ENCODE measurements around the gene FSD1L. TPM values are rescaled to one million over a fixed set of nuclear protein-coding genes. Genes with fewer than 3 reads are reported as not detected.

FSD1L gene
- 5.2 and 5.3 TPM in 2 replicates for total RNA-seq

DNA sequence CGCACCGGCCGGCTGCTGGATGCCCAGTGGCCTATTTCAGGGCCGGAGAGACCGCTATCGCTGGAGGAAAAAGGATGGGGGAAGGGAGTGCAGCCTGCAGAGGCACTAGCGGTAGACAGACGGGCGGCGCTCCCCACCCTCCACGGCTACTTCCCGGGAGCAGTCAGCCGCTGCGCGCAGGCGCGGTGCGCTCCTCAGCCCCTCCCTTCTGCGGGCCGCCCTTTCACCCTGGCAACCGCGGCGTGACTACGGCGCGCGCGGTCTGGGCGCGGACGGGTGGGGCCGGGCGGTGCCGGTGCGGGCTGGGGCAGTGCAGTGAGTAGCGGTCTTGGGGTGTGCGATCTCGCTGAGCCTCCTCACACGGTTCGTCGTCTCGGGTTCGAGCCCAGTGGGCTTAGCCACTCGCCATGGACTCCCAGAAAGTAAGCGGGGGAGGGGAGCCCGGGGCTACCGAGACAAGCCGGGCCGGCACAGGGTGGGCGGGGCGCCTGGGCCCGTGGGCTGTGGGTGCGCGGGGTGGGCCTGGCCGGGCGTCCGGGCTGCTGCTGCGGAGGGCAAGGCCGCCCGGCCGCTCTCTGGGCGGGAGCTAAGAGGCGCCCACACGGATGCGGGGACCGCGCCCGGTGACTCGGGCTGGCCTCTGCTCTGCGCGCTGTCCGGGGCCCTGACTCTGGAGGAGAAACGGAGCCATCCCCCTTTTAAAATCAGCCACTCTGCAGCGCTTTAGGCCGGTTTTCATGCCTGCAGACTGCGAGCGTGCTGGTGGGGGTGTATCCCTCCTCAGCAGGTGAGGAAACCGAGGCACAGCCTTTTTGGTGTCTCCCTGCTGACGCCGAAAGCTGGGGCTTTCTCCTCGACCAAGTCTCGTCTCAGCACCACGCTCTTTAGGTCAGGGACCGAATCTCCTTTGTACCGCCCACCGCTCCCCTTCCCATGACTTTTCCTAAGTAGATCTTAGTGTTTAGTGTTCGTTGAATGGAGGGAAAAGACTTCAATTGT is at the start of gene FSD1L:
Gene FSD1L, plus strand, starts transcription at position 221 of the 999 bp plus-strand sequence. Its CDS starts 187 bp downstream, at position 408.
- intact Hi-C loops (cut with micrococcal nuclease): loop anchor here (1.0 to 5.0 kb wide), 9 partner anchors 43 to 1834 kb away; partner anchors contain the start of genes FKTN, RAD23B, SLC44A1 and SMC2

DNA sequence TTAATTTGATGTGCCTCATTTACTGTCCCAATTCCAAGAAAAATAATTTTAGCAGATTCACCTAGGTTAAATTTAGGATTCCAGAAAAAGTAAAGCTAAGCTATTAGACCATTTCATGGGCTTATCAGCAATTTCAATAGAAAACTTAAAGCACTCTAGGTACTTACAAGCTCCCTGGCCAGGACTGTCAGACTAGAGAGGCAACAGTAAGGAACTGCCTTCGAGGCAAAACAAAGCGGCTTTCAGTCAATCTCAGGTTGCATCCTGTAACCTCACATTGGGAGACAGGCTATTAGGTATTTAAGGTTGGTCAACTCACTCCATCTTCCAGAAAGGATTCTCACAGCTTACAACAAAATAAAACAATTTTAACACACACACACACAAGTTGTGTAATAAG is 48.7 kb upstream of the FSD1L start:
- intact Hi-C loops (cut with micrococcal nuclease): no loop called here

DNA sequence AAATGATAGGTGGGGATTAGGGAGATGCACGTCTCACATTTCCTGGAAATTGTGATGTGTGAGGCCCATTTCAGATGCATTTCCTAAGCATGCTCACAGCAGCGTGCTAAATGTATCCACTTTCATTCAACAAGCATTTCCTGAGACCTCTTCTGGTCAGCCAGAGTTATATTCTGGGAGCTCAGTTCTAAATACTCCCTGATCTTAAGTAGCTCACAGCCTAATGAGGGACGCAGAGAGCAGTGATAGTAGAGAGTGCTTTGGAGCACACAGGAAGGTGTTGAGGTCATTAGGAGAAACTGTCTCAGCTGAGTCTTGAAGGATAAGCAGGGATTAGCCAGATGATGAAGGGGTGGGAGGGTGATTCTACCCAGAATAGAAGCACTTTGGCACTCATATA is 46.2 kb upstream of the FSD1L start:
- intact Hi-C loops (cut with micrococcal nuclease): no loop called here

DNA sequence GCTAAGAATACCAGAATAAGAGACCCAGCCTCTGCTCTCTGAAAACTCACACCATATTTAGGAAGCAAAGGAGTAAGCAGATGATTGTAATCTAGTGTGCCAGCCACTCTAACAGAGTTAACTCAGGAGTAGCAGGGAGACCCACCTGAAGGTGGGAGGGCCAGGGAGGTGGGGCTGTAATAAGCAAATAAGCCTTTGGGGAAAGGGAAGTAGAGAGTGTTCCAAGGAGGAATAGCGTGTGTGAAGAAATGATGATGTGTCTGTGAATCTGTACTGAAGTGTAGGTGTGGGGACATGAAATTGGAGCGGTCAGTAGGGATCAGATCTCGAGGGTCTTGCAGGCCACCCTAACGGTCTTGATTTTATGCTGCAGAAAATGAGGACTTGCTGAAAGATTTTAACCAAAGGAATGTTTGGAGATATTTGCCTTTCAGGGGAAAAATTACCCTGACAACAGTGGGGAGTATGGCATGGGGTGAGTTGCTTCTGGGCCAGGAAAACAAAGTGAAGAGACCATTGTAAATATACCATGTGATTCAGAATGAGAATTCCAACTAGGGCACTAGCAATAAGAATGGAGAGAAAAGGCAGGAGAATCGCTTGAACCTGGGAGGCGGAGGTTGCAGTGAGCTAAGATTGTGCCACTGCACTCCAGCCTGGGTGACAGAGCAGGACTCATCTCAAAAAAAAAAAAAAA is 44.1 kb upstream of the FSD1L start:
- intact Hi-C loops (cut with micrococcal nuclease): no loop called here

DNA sequence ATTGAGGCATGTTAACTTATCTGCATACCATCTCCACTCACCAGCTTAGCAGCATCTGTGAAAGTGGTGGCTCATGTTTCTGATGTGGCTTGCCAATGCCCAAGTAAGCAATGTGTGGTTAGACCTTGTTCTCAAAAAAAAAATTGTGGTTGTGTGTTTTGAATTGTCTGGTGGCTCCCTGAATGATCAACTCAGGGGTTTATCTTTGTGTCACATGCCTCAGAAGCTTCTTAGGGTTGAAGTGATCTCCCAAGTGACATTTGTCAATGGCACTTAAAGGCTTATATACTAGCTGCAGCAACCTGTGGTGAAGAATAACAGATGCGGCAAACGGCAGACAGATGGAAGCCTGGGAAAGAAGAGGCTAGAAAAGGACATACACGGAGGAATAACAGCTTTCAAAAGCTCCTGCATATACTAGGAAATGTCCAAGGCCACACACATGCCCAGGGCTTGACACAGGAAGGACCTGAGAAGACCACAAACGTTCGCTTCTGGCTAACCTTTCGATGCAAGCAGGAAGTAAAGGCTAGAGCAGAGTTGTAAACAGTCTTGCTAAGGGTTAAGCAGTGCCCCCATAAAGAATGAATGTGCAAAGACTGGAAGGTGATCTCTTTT is 42.2 kb upstream of the FSD1L start:
- intact Hi-C loops (cut with micrococcal nuclease): loop anchor here (1.0 to 5.0 kb wide), 9 partner anchors 10 to 658 kb away; partner anchors contain the start of genes FSD1L, NIPSNAP3A and NIPSNAP3B

DNA sequence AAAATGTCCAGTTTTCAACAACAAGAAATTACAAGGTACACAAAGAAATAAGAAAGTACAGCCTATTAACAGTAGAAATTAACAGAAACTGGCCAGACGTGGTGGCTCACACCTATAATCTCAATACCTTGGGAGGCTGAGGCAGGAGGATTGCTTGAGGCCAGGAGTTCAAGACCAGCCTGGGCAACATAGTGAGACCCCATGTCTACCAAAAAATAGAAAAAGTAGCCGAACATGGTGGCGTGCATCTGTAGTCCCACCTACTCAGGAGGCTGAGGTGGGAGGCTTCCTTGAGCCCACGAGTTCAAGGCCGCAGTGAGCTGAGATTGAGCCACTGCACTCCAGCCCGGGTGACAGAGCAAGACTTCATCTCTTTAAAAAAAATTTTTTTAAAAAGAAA is 41.5 kb upstream of the FSD1L start:
- intact Hi-C loops (cut with micrococcal nuclease): loop anchor here (5.0 kb wide), 1 partner anchor 644 kb away; the partner anchor contains the start of gene NIPSNAP3B

DNA sequence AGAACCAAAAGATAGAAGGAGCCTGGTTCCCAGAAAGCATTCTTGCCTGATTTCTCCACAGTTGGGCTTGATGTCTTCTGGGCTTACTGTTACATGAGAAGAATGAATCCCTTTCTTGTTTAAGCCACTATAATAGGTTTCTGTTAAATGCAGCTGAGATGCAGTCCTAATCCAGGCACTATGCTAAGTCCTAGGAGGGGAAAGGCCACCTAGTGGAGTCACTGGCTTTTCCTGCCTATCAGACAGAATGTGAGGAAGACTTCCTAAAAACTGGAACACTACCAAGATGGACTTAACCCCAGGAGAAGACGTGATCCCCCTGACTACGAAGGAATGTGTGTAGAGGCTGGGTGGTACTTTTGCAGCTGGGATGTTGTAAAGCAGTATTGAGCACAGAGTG is 34.3 kb upstream of the FSD1L start:
- intact Hi-C loops (cut with micrococcal nuclease): loop anchor here (10.0 kb wide), 1 partner anchor 1319 kb away; the partner anchor contains the start of gene SMC2

DNA sequence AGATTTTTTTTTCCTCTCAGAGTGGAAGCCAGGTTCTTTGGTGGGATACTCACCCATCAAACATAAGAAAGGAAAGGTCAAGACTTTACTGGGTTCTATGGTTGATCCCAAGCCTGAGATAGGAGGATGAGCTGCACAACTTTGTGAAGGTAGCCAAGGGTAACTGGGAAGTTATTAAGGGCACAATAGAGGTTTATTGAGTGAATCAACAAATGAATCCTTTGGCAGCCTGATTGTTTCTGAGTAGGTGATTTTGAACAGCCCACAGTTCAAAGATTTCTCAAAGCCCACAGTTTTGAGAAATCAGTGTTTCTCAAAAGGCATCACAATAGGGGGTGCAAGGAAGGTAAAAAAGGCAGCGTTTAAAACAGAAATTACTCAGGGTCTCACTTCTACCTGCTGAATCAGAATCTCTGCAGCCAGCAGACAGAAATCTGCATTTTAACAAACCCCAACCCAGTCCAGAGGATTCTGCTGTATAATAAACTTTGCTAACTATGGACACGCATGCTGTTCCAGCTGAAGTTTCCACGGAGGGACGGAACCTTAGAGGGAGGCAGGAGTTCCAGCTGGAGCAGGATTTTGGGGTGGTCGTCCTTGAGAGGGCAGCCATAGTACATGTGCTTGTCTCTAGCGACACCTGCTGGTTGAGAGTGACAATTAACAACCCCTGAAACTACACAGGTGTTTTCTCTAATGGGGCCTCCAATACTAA is 32.7 kb upstream of the FSD1L start:
- intact Hi-C loops (cut with micrococcal nuclease): loop anchor here (1.0 to 10.0 kb wide), 10 partner anchors 10 to 1320 kb away; partner anchors contain the start of genes NIPSNAP3A, SLC44A1 and SMC2

DNA sequence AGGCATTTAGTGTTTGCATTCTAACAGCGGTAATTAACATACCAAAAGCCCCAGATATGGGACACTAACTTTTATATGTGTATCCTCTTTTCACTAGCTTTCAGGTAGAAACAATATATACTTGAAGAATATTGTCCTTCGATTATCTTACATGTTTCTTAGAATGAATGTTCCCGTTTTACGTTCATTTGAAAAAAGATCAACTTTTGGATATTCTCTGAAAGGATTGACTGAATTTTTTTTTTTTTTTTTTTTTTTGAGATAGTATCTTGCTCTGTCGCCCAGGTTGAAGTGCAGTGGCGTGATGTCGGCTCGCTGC is 32.2 kb upstream of the FSD1L start:
- intact Hi-C loops (cut with micrococcal nuclease): loop anchor here (1.0 to 10.0 kb wide), 10 partner anchors 10 to 1321 kb away; partner anchors contain the start of genes NIPSNAP3A, SLC44A1 and SMC2

DNA sequence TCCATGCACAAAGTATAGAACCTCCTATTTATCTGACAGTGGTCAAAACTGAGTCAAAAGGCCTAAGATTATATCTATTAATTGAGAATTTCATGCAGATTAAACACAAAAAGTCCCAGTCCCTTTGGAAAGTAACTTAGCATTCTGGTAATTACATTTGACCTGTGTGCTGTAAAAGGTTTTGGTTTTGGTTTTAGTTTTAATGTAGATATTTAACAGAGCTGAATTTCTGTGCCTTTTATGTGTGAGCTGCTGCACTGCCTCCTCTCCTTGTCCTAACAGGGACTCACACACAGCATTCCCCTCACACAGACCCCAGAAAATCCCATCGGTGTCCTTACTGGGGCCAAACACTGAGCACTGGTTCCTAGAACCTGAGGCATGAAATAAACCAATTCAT is 31.0 kb upstream of the FSD1L start:
- intact Hi-C loops (cut with micrococcal nuclease): loop anchor here (10.0 kb wide), 1 partner anchor 1322 kb away; the partner anchor contains the start of gene SMC2

DNA sequence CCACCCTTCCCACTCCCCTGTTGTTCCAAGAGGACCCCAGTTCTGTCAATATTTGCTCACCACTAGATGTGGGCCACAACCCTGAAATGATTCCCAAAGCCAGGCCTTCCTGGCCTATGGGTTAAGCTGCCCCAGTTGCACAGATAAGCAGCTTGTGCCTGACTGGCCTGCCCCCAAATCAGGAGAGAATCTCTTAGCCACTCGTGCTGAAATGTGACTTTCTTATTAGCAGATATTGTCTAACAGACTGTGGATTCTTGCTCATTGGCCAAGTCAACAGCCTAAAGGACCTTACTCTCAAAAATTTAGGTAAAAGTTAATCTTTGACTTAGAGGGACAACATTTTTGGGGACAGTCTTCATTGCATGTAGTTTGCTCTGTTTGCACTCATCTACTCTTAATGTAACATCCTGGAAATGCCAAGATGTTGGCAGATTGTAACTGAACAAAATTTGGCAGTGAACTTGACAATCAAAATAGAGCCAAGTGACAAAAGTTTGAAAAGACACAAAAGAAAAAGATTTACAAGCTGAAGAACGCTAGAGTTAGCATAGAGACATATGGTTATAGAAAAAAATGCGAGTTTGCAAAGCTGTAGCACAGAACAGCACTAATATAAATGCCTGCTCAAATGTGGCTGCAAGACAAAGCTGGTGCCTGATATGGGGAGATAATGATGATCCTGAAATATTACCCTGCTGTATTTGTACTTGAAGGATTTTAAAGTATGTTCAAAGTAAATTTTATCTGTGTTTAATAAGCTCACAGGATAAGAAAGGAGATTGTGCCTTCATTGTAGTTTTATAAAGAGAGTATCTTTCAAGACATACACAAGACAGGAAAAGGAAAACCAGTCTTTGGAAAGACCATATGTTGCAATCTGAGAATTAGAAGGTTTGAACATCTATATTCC is 29.0 kb upstream of the FSD1L start:
- intact Hi-C loops (cut with micrococcal nuclease): loop anchor here (10.0 kb wide), 1 partner anchor 1324 kb away; the partner anchor contains the start of gene SMC2

DNA sequence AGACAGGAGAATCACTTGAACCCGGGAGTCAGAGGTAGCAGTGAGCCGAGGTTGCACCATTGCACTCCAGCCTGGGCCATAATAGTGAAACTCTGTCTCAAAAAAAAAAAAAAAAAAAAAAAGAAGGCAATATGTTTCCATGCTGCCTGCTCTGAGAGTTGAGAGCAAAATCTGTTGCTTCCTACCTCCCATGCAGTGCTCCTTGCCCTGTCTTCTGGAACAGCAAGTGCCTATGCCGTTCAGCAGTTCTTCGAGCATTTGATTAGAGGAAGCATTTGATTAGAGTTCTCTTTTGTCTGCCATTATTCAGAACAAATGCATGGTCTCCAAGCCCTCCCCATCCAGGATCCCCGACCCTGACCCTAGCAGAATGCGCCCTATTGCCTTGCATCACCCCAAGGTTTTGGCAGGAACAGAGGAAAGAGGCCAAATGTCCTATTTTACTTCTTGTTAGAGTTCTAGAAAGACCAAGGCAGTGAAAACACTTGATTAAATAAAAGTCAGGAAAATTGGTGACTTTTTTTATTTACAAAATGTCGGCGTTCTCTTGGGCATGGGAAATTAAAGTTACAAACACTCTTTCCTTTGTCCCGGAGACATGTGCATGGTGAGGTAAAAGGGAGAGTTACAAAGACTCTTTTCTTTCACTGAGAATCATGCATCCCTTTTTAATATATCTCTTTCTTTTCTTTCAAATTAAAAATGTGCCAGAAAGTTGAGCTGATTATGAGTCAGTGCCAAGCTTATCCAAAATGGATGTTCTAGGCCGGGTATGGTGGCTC is 27.8 kb upstream of the FSD1L start:
- intact Hi-C loops (cut with micrococcal nuclease): loop anchor here (10.0 kb wide), 1 partner anchor 1325 kb away; the partner anchor contains the start of gene SMC2

DNA sequence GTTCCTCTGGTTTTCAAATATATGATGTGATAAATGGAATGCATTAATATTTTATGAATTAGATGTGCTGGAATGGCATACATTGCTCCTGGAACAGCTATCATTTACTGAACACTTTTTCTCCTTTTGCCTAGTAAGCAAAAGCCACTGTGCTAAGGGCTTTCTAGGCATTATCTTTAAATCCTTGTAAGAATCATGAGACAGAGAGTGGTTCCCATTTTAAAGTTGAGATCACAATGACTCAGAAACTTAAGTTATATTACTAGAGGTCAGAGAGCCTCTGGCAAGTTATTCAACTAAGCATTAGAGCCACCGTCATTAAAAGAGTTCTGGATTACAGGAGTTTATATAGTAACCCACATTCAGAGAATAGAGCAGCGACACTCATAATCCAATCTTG is 26.7 kb upstream of the FSD1L start:
- intact Hi-C loops (cut with micrococcal nuclease): no loop called here

DNA sequence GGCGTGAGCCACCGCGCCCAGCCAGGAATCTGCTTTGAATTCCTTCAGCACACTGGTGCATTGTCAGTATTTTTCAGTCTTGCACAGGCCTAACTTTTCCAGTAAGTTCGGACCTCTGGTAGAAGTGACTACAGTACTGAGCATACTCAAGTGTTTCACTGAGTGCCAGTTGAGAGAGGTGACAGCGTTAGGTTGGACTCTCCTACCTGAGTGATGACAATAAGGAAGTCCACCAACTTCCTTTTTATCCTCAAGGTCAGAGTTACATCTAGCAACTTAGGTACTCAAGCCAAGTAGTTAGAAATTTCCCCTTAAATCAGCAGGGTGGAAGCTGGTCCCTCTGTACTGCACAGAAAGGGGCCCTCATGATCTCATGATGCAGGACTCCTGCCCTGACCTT is 26.0 kb upstream of the FSD1L start:
- intact Hi-C loops (cut with micrococcal nuclease): no loop called here

DNA sequence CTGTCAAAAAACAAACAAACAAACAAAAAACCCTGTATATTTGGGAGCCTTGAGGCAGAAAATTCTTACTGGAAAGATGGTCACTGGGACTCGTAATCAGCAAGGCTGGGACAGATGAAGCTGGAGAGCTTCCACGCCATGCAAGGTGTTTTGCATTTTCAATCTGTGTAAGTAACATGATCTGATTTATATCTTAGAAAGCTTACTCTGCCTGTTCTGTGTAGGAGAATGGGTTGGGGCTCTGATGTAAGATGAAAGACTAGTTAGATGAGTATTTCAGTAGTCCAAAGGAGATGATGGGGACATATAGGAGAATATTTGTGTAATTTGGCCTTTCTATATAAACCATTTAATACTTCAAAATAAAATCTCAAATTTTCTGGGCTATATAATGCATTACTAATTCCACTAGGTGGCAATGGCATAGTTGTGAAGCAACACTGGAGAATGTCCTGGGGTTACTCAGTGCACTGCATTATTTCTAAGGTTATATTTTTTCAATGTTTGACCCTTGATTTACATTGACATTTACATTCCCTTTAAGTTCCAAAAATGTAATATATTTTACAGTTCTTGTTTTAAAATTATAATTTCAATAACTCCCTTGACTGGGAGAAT is 21.9 kb upstream of the FSD1L start:
- intact Hi-C loops (cut with micrococcal nuclease): loop anchor here (1.0 kb wide), 1 partner anchor 292 kb away; no protein-coding TSS in a partner anchor

DNA sequence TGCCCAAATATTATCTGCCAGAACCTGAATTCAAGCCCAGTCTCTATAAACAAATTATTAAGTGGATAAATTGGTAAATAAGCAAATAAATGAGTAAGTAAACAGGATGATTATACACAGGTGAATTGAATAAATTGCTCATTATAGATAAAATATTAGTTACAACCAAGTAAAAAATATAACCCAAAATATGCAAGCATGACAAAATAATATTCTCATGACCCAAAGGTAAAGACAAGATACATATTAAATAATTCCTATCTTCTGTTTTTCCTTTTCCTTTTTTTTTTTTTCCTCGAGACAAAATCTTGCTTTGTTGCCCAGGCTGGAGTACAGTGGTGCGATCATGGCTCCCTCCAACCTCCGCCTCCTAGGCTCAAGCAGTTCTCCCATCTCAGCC is 21.2 kb upstream of the FSD1L start:
- intact Hi-C loops (cut with micrococcal nuclease): loop anchor here (1.0 kb wide), 1 partner anchor 292 kb away; no protein-coding TSS in a partner anchor

DNA sequence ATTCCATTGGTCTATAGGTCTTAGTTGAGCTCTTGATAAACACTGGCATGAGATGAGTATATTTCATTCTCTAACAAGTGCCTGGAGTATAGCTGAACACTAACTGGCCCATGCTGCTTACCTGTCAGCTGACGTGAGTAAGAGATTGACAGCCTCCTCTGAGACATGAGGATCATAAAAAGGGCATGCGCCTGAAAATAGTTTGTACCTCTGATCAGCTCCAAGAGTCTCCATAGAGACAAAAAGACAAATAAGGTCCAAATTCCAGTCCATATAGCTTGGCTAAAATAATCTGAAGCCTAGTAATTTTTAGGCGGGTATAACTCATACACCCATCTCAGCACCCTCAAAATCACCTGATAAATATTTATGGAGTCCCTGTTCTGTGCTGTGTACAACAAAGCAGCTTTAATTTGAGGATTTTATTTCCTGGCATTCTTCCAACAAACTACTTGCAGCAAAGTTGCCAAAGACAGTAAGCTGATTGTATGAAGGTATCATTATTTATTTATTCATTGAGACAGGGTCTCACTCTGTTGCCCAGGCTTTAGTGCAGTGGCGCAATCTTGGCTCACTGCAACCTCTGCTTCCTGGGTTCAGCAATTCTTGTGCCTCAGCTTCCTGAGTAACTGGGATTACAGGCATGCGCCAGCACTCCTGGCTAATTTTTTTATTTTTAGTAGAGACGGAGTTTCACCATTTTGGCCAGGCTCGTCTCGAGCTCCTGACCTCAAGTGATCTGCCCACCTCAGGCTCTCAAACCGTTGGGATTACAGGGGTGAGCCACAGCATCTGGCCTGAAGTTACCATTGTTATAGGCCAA is 16.2 kb upstream of the FSD1L start:
- intact Hi-C loops (cut with micrococcal nuclease): no loop called here

All from T-helper 1 cell treated with Interleukin-12 subunit alpha and Interleukin-12 subunit beta and Interleukin-4 antibody, amounts not matched to agents 30 ng/mL and 1 ng/mL, for 36 hours (primary cell).